Measurements from ENCODE around the gene ICE1.
"Not testable (repeated sequence)": the region's sequence is repeated elsewhere in the genome, so short reads cannot be mapped to it uniquely, and the experiment has no call there.

Gene ICE1

GRCh38 chr5:5456858-5457257, 34.4 kb downstream of the ICE1 start:
- DNase-seq = no peak

GRCh38 chr5:5460311-5460710, 37.8 kb downstream of the ICE1 start:
- no peak for DNase-seq

GRCh38 chr5:5461012-5461411, 38.5 kb downstream of the ICE1 start:
- DNase-seq = no peak

- DNase-seq = no peak
These were observed 41.7 kb downstream of the ICE1 start for GRCh38 chr5:5464036-5464715.

GRCh38 chr5:5466227-5466626, 43.8 kb downstream of the ICE1 start:
- DNase-seq = no peak

GRCh38 chr5:5467737-5468136, 45.3 kb downstream of the ICE1 start:
- peak; percentile 75 for DNase-seq

GRCh38 chr5:5470933-5471332, 48.5 kb downstream of the ICE1 start:
- DNase-seq = no peak

GRCh38 chr5:5473226-5473625, 50.7 kb downstream of the ICE1 start:
- DNase-seq = no peak

GRCh38 chr5:5474961-5475360, 52.5 kb downstream of the ICE1 start:
- DNase-seq = no peak

GRCh38 chr5:5475975-5476374, 53.5 kb downstream of the ICE1 start:
- DNase-seq = no peak

- DNase-seq = not testable (repeated sequence)
These were observed 57.1 kb downstream of the ICE1 start for GRCh38 chr5:5479578-5479977.

GRCh38 chr5:5480481-5481111, 58.1 kb downstream of the ICE1 start:
- DNase-seq = no peak

GRCh38 chr5:5481206-5481605, 58.7 kb downstream of the ICE1 start:
- no peak for DNase-seq

GRCh38 chr5:5481633-5482032, 59.2 kb downstream of the ICE1 start:
- DNase-seq = no peak

GRCh38 chr5:5483350-5483749, 60.9 kb downstream of the ICE1 start:
- DNase-seq = no peak

- no peak for DNase-seq
These were observed 61.6 kb downstream of the ICE1 start for GRCh38 chr5:5483880-5484598.

- no peak for DNase-seq
These were observed 63.6 kb downstream of the ICE1 start for GRCh38 chr5:5486122-5486521.

GRCh38 chr5:5487585-5488360, 65.3 kb downstream of the ICE1 start:
- no peak for DNase-seq

GRCh38 chr5:5490774-5491347, 68.4 kb downstream of the ICE1 start:
- peak; percentile 63 for DNase-seq

GRCh38 chr5:5492087-5492933, 69.8 kb downstream of the ICE1 start:
- DNase-seq = peak; percentile 82

GRCh38 chr5:5492934-5493271, 70.4 kb downstream of the ICE1 start:
- DNase-seq = not testable (repeated sequence)

All from DMS53 (cell line).